HEK293 (cell line): Measurements from ENCODE around the gene CANT1.

Source experiments
- CTCF ChIP-seq: fragments of 450-650 bp; formaldehyde crosslinking; IDR thresholded peaks from 2 replicates; pipeline ENCODE4 v1.5.1; 2016; ENCODE audit warnings: missing biosample characterization, missing genetic modification characterization
- ZNF48 ChIP-seq: fragments of 450-650 bp; formaldehyde crosslinking; IDR thresholded peaks from 2 replicates; pipeline ENCODE4 v1.5.1; 2016; ENCODE audit warnings: missing biosample characterization, missing genetic modification characterization

- TF ChIP-seq CTCF (tag by site-specific recombination) (no peak), ZNF48 (no peak)
Observed at GRCh38 chr17:78952706-78953105, 56.9 kb downstream of the CANT1 start.
